Testis (tissue), 3 donors: ENCODE measurements around the gene TMEM269. TPM values are rescaled to one million over a fixed set of nuclear protein-coding genes. Genes with fewer than 3 reads are reported as not detected.

ENCODE experiments used
- DNase-seq: peaks from one replicate; pipeline ENCODE4 v3.0.0-alpha.2; 2019
- H3K27ac ChIP-seq, 2 donors: fragments of 200-600 bp; sonication (generic); one replicate each; pipeline ENCODE4 v1.5.1; 2019
- H3K27me3 ChIP-seq: fragments of 200-600 bp; sonication (generic); one replicate; pipeline ENCODE4 v1.5.1; 2019
- H3K36me3 ChIP-seq: fragments of 200-600 bp; sonication (generic); one replicate; pipeline ENCODE4 v1.5.1; 2017; ENCODE audit warnings: low read depth; ENCODE audit errors: missing control alignments
- H3K4me1 ChIP-seq: fragments of 200-600 bp; sonication (generic); one replicate; pipeline ENCODE4 v1.5.1; 2019
- H3K4me3 ChIP-seq, 2 donors: fragments of 200-600 bp; sonication (generic); one replicate each; pipeline ENCODE4 v1.5.1; 2017 to 2019
- H3K9me3 ChIP-seq: fragments of 200-600 bp; sonication (generic); one replicate; pipeline ENCODE4 v1.5.1; 2017
- CTCF ChIP-seq, 3 experiments: fragments of 450-650 bp in 2 of 3; fragments of 200-600 bp in 1 of 3; sonication (generic) in 1 of 3; IDR thresholded peaks; one replicate each; pipeline ENCODE4 v1.5.1; 2016 to 2019; ENCODE audit warnings: antibody characterized with exemption in 3 of 3, mild to moderate bottlenecking in 2 of 3, moderate library complexity in 1 of 3
- POLR2A ChIP-seq: fragments of 450-650 bp; IDR thresholded peaks from one replicate; pipeline ENCODE4 v1.6.1; 2017; ENCODE audit warnings: antibody characterized with exemption, mild to moderate bottlenecking, moderate library complexity
- WGBS, 2 donors: methylation state at CpG; one replicate each; pipeline ENCODE4 v1.1.5; 2018; 5-methylcytosine and 5-hydroxymethylcytosine counted together
- intact Hi-C: fragments of 100-400 bp; cut with DNase I; formaldehyde crosslinking; loops from one replicate; pipeline ENCODE4 v1.15.1; 2023; ENCODE audit warnings: low total_unique reads
- polyA plus RNA-seq: library from polyadenylated mRNA; stranded (reverse); fragments of 350-450 nt; fragmentation: Illumina TruSeq; extraction: RNeasy Lipid Tissue Mini Kit (QIAGEN cat#74804); gene quantifications from one replicate; pipeline ENCODE4 v1.2.3, GENCODE V29; 2014; ENCODE audit warnings: low read depth, low replicate concordance; ENCODE audit not compliant: insufficient read depth
- total RNA-seq, 2 donors: library from RNA; depleted of rRNA; stranded (reverse); fragments of >200 nt; gene quantifications; one replicate each; pipeline ENCODE4 v1.2.3, GENCODE V29; 2016

TMEM269 gene
- total and polyA plus RNA-seq, 3 donors from 2014 or later, result 0.68 to 3.5 (median 1.6) TPM

DNA sequence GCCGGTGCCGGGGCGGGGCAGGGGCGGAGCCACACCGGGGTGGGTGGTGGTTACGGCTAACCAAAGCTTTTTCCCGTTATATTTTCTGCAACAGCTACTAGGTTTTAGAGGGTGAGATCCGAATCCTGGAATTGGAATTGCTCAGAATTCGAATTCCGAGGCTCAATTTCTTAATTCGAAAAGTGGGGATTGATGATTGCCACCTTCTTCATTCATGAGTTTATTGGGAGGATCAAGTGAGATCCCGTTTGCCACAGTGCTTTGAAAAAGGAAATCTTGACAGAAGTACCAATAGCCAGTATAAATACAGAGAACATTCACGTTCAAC, 32.6 kb downstream of the TMEM269 start:
- Histone ChIP-seq H3K27me3 (no peaks in the 10 kb centered on the region), H3K27ac (peak overlapping the region in 1 of 2 donors; percentile 97), H3K4me1 (peaks cover 9% of the 10 kb centered on the region), H3K4me3 (peak overlapping the region; percentile 63 to 77), H3K36me3 (no peaks in the 10 kb centered on the region), H3K9me3 (no peaks in the 10 kb centered on the region)
- TF ChIP-seq POLR2A, result no peak
- TF ChIP-seq CTCF (IDR thresholded peaks at IDR 0.05), result no peak
- DNase-seq, result no peak
- intact Hi-C loops, result no loop called here
- WGBS, 2 donors, result 0% methylated on average over 8 to 11 of the region's 13 CpGs

GRCh38 chr1:42817976-42818375, 33.2 kb downstream of the TMEM269 start:
- Histone ChIP-seq H3K4me1 (peaks cover 9% of the 10 kb centered on the region), H3K27ac (no peak overlapping the region), H3K4me3 (no peak overlapping the region), H3K36me3 (no peaks in the 10 kb centered on the region), H3K9me3 (no peaks in the 10 kb centered on the region), H3K27me3 (no peaks in the 10 kb centered on the region)
- 72 to 83% methylated on average over 3 of the region's 3 CpGs for WGBS, 2 donors
- intact Hi-C loops, result no loop called here
- DNase-seq, result no peak
- TF ChIP-seq CTCF (IDR thresholded peaks at IDR 0.05) (no peak), POLR2A (peak; percentile 18)

DNA sequence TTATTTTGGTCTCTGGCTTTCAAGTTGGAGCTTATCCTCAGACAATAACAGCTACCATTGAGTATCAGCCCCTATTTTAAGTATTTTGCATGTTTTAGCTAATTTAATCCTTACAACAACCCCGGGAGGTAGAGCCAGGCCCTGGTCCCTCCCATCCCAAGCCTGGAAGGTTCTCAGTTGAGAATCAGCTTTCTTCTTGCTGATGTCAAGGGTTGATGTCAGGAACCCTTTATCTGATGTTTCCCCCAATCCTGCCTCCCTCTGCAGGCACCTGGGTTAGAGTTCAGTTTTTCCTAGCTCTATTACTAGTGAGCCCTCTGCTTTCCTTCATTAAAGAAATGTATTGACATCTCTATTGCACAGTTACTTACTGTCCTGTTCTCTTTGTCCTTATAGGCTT, 36.0 kb downstream of the TMEM269 start:
- WGBS, 2 donors, result 77 to 91% methylated on average over 1 of the region's 1 CpG
- H3K27ac ChIP-seq, result no peak overlapping the region
- intact Hi-C loops, result no loop called here
- H3K27me3 ChIP-seq, result no peaks in the 10 kb centered on the region
- no peak for TF ChIP-seq POLR2A
- no peak for TF ChIP-seq CTCF (IDR thresholded peaks at IDR 0.05)
- no peaks in the 10 kb centered on the region for H3K36me3 ChIP-seq
- peaks cover 8% of the 10 kb centered on the region for H3K4me1 ChIP-seq
- H3K4me3 ChIP-seq, result no peak overlapping the region
- no peaks in the 10 kb centered on the region for H3K9me3 ChIP-seq
- DNase-seq, result no peak

- Histone ChIP-seq H3K27me3 (no peaks in the 10 kb centered on the region), H3K9me3 (no peaks in the 10 kb centered on the region), H3K27ac (no peak overlapping the region), H3K4me1 (no peaks in the 10 kb centered on the region), H3K36me3 (no peaks in the 10 kb centered on the region), H3K4me3 (no peak overlapping the region)
- TF ChIP-seq CTCF (IDR thresholded peaks at IDR 0.05) (no peak), POLR2A (no peak)
- 91 to 97% methylated on average over 2 of the region's 2 CpGs for WGBS, 2 donors
- intact Hi-C loops, result no loop called here
- DNase-seq, result no peak
Measured at GRCh38 chr1:42821690-42822089, 36.9 kb downstream of the TMEM269 start.

GRCh38 chr1:42822800-42823392, 38.1 kb downstream of the TMEM269 start:
- TF ChIP-seq CTCF (IDR thresholded peaks at IDR 0.05), result no peak
- TF ChIP-seq POLR2A, result no peak
- no peak overlapping the region for H3K27ac ChIP-seq
- H3K36me3 ChIP-seq, result no peaks in the 10 kb centered on the region
- no peaks in the 10 kb centered on the region for H3K27me3 ChIP-seq
- no peaks in the 10 kb centered on the region for H3K9me3 ChIP-seq
- 63 to 72% methylated on average over 2 of the region's 2 CpGs for WGBS, 2 donors
- no peak overlapping the region for H3K4me3 ChIP-seq
- H3K4me1 ChIP-seq, result no peaks in the 10 kb centered on the region
- DNase-seq, result no peak
- intact Hi-C loops, result no loop called here
